ENCODE measurements around the gene NCMAP.

GRCh38 chr1:24657781-24658180 lies 101.9 kb downstream of the NCMAP start:
- TF ChIP-seq CTCF (IDR thresholded peaks at IDR 0.05) (no peak), EZH2 (IDR thresholded peaks at IDR 0.05) (no peak)
